Heart right ventricle (tissue), 16 donors: ENCODE measurements around the gene C19orf33. TPM values are rescaled to one million over a fixed set of nuclear protein-coding genes. Genes with fewer than 3 reads are reported as not detected.

Source experiments
- ATAC-seq, 8 donors: fragments of 200-7000 bp; cut with Tn5 transposase; one replicate each; pipeline ENCODE4 v1.9.1; 2020; ENCODE audit warnings: mild to moderate bottlenecking in 8 of 8, moderate library complexity in 8 of 8, moderate number of reproducible peaks in 1 of 8
- DNase-seq, 2 donors: peaks; one replicate each; pipeline ENCODE4 v3.0.0-alpha.2; 2020
- H3K27ac ChIP-seq, 10 donors: fragments of 200-600 bp; sonication (generic) in 2 of 10; one replicate each; pipeline versions ENCODE4 v1.5.0 to v1.8.0; 2020 to 2022; ENCODE audit warnings: mild to moderate bottlenecking in 3 of 10
- H3K27me3 ChIP-seq, 7 donors: fragments of 200-600 bp; one replicate each; pipeline ENCODE4 v1.8.0; 2021 to 2022; ENCODE audit warnings: mild to moderate bottlenecking in 2 of 7
- H3K36me3 ChIP-seq, 9 donors: fragments of 200-600 bp; sonication (generic) in 1 of 9; one replicate each; pipeline versions ENCODE4 v1.5.0 to v1.8.0; 2020 to 2022; ENCODE audit warnings: mild to moderate bottlenecking in 2 of 9
- H3K4me1 ChIP-seq, 9 donors: fragments of 200-600 bp; sonication (generic) in 1 of 9; one replicate each; pipeline versions ENCODE4 v1.5.0 to v1.8.0; 2020 to 2022; ENCODE audit warnings: mild to moderate bottlenecking in 4 of 9
- H3K4me3 ChIP-seq, 10 donors: fragments of 200-600 bp; sonication (generic) in 2 of 10; one replicate each; pipeline versions ENCODE4 v1.5.0 to v1.8.0; 2020 to 2022; ENCODE audit warnings: mild to moderate bottlenecking in 7 of 10, moderate library complexity in 2 of 10
- H3K9me3 ChIP-seq, 11 donors: fragments of 200-600 bp in 10 of 11; sonication (generic) in 2 of 11; one replicate each; pipeline versions ENCODE4 v1.5.0 to v1.8.0; 2013 to 2022; ENCODE audit warnings: mild to moderate bottlenecking in 2 of 11, control low read depth in 1 of 11, moderate library complexity in 1 of 11
- WGBS, 2 donors: extraction: QIAGEN DNeasy Blood & Tissue Kit; methylation state at CpG; one replicate each; pipeline ENCODE4 v1.1.7; 2013; ENCODE audit warnings: inconsistent platforms in 1 of 2; 5-methylcytosine and 5-hydroxymethylcytosine counted together
- intact Hi-C, 10 donors: fragments of 100-400 bp; cut with DNase I; formaldehyde crosslinking; loops; one replicate each; pipeline versions ENCODE4 v1.11.1 to v1.14.2; 2022
- polyA plus RNA-seq, 2 donors: library from polyadenylated mRNA; stranded (reverse); fragments of 200-250 nt; gene quantifications; one replicate each; pipeline ENCODE4 v1.2.3, GENCODE V29; 2013
- total RNA-seq, 10 donors: library from RNA; stranded (reverse); fragmentation: NEBNext Ultra II Directional in 3 of 10; extraction: Animal tissue kit (Norgen Biotek cat#: 25700) in 3 of 10; gene quantifications; one replicate each; pipeline versions ENCODE4 v1.2.1 to v1.2.4, GENCODE V29; 2021 to 2023
- TF ChIP-seq, protein P1 (sequence below), 9 donors: fragments of 200-600 bp; sonication (generic) in 2 of 9; IDR thresholded peaks; one replicate each; pipeline versions ENCODE4 v1.5.0 to v1.8.0; 2021 to 2022; ENCODE audit warnings: antibody characterized with exemption in 9 of 9, mild to moderate bottlenecking in 5 of 9, moderate library complexity in 1 of 9
- donor health status: Arrhythmogenic right ventricular cardiomyopathy.
- donor health status: ischemic (EF 13 %, LVEDD 7.1; RV severe dilation, severe dysfunction).
- donor health status: healthy with polysubstance abuse.
- donor health status: DM: no; HTN: yes; CAD: no.
- donor health status: DM: no; HTN: no; CAD: no.
- donor health status: ischemic (EF 25% LVEDD 6.9; RV normal size, moderate dysfunction).
- donor health status: ischemic (EF 25% LVEDD 5.7; RV mildly dilated, moderate dysfunction).
- donor health status: healthy.
- donor health status: DM: yes; HTN: yes; CAD: no.
- donor health status: Ischemic cardiomyopathy.
- donor health status: ischemic (EF 35%, LVEDD 5.7; RV mildly dilated, moderate dysfunction).
- donor health status: nonischemic (EF 11% LVEDD 7.7; RV severe dilation, severe dysfunction).
- donor health status: DM: yes; HTN: yes; CAD: no.
- donor health status: PGD.
- donor health status: ischemic (EF 29% LVEDD 5.4; RV normal size, mild dysfunction).
- donor health status: nonischemic (EF 23%, LVEDD 6.1; RV moderate dilation, normal function).

C19orf33 gene
- total and polyA plus RNA-seq, 12 donors: 2.2 to 133 (median 4.2) TPM; not detected in 2

DNA sequence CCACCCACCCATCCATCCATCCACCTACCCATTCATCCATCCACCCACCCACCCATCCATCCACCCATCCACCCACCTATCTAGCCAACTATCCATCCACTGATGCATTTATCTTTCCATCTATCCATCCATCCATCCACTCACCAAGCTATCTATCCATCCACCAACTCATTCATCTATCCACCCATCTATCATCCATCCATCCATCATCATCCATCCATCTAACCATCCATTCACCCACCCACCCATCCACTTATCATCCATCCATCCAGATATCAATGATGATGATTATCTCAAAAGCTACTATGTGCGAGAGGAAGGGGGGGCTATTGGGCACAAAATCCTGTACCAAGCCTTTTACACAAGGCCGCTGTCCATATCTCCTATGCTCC is 6.2 kb downstream of the C19orf33 start:
- 99 to 100% methylated on average over 2 of the region's 2 CpGs for WGBS, 2 donors
- H3K36me3 ChIP-seq: peaks cover 0 to 43% (median 17%) of the 10 kb centered on the region in 9 donors
- no peaks in the 10 kb centered on the region for H3K27me3 ChIP-seq
- H3K4me3 ChIP-seq: no peak overlapping the region
- no peak overlapping the region for H3K27ac ChIP-seq
- intact Hi-C loops: no loop called here
- no peak for DNase-seq
- no peak for ATAC-seq
- TF ChIP-seq, protein P1, sequence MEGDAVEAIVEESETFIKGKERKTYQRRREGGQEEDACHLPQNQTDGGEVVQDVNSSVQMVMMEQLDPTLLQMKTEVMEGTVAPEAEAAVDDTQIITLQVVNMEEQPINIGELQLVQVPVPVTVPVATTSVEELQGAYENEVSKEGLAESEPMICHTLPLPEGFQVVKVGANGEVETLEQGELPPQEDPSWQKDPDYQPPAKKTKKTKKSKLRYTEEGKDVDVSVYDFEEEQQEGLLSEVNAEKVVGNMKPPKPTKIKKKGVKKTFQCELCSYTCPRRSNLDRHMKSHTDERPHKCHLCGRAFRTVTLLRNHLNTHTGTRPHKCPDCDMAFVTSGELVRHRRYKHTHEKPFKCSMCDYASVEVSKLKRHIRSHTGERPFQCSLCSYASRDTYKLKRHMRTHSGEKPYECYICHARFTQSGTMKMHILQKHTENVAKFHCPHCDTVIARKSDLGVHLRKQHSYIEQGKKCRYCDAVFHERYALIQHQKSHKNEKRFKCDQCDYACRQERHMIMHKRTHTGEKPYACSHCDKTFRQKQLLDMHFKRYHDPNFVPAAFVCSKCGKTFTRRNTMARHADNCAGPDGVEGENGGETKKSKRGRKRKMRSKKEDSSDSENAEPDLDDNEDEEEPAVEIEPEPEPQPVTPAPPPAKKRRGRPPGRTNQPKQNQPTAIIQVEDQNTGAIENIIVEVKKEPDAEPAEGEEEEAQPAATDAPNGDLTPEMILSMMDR (IDR thresholded peaks at IDR 0.05): no peak
- no peaks in the 10 kb centered on the region for H3K9me3 ChIP-seq
- H3K4me1 ChIP-seq: peaks cover 0 to 23% (median 5%) of the 10 kb centered on the region in 9 donors

DNA sequence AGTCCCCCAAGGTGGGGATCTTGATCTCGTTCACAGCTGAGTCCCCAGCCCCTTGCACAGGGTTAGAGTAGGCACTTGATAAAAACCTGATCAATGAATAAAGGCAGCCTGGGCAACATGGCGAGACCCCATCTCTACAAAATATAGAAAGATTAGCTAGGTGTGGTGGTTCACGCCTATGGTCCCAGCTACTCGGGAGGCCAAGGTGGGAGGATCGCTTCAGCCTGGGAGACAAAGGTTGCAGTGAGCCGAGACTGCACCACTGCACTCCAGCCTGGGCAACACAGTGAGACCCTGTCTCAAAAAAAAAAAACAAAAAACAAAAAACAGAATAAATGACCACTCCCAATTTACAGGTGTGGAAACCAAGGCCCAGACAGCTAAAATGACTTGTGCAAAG is 6.9 kb downstream of the C19orf33 start:
- WGBS, 2 donors: 90 to 96% methylated on average over 6 of the region's 6 CpGs

DNA sequence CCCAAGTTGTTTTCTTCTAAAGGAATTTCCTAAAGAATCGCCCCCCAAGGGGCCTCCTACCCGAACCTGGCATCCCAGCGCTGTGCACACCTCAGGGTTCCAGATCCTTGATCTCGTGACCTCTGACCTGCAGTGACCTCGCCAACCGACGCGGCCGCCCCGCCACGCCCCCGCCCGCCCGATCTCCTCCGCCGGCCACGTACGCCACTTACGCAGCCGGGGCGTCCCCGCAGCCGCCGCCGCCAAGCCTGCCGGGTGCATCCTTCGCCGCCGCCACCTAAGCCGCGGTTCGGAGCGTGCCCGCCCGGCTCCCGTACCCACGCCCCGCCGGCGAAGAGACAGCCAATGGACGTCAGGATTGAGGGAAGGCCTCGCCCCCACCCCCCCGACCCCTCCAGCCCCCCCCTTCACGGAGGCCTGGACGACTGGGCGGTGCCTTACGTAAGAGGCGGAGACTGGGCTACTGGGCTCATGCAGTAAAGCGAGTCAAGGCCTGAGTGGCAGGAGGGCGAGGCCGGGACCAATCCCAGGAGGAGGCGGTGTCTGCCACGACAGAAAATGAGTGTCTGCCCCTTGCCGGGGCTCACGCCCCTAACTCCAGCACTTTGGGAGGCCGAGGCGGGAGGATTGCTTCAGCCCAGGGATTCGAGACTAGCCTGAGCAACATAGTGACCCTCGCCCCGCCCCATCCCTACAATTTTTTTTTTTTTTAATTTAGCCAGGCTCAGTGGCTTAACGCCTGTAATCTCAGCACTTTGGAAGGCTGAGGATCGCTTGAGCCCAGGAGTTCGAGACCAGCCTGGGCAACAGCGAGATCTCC is 11.8 kb downstream of the C19orf33 start, which contains the start of gene YIF1B:
Gene YIF1B, minus strand, starts transcription at position 291 of the 820 bp plus-strand sequence. Its CDS starts 30 bp downstream, at position 261.
- WGBS, 2 donors: 1% methylated on average over 54 to 64 of the region's 64 CpGs
- no peaks in the 10 kb centered on the region for H3K36me3 ChIP-seq
- ATAC-seq: peak; percentile 94 to 97 (median 96)
- H3K4me3 ChIP-seq: peak within 1 kb of the TSS; percentile 47 to 84 (median 70)
- peak within 1 kb of the TSS; percentile 40 to 92 (median 82) for H3K27ac ChIP-seq
- intact Hi-C loops: loop anchor here in 7 of 10 donors (1.0 to 5.0 kb wide), 7 partner anchors 33 to 64 kb away; partner anchors contain the start of gene PPP1R14A (in 1 of the 7)
- H3K27me3 ChIP-seq: no peaks in the 10 kb centered on the region
- H3K9me3 ChIP-seq: no peaks in the 10 kb centered on the region
- DNase-seq: peak; percentile 95 to 97
- TF ChIP-seq, protein P1 (IDR thresholded peaks at IDR 0.05): peak in 2 of 9 donors; percentile 7 to 13
- H3K4me1 ChIP-seq: peaks cover 3 to 72% (median 48%) of the 10 kb centered on the region in 9 donors

More for the DNA sequence above, 6.9 kb downstream of the C19orf33 start:
- no peaks in the 10 kb centered on the region for H3K27me3 ChIP-seq
- intact Hi-C loops: no loop called here
- no peak for DNase-seq
- H3K27ac ChIP-seq: no peak overlapping the region
- peaks cover 0 to 36% (median 17%) of the 10 kb centered on the region in 9 donors for H3K36me3 ChIP-seq
- peaks cover 0 to 26% (median 8%) of the 10 kb centered on the region in 9 donors for H3K4me1 ChIP-seq
- no peak for ATAC-seq
- no peak overlapping the region for H3K4me3 ChIP-seq
- TF ChIP-seq, protein P1 (IDR thresholded peaks at IDR 0.05): no peak
- no peaks in the 10 kb centered on the region for H3K9me3 ChIP-seq

DNA sequence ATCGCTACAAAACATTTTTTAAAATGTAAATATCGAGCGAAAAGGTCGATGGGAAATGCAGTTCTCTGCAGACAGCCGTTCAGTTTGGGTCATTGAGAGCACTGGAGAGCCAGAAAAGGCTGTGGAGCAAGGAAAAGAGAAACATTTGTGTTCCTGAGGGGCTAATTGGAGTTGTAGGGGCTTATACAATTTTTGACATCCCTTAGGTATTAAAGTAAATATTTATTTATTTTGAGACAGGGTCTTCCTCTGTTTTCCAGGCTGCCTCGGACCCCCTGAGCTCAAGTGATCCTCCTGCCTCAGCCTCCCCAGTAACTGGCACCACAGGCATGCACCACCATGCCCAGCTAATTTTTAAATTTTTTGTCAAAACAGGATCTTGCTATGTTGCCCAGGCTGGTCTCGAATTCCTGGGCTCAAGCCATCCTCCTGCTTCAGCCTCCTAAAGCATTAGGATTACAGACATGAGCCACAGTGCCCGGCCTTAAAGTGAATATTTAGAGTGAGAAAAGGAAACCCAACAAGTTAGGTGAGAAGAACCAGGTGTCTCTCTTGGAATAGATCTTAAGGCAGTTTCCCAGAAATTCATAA is 12.5 kb downstream of the C19orf33 start:
- intact Hi-C loops: loop anchor here in 6 of 10 donors (5.0 kb wide), 5 partner anchors 34 to 64 kb away; partner anchors contain the start of gene PPP1R14A (in 1 of the 6)
- Histone ChIP-seq H3K4me1 (peaks cover 9 to 79% (median 55%) of the 10 kb centered on the region in 9 donors), H3K27ac (peak overlapping the region in 9 of 10 donors; percentile 67 to 92 (median 84)), H3K36me3 (no peaks in the 10 kb centered on the region), H3K4me3 (peak overlapping the region; percentile 12 to 84 (median 70)), H3K9me3 (no peaks in the 10 kb centered on the region), H3K27me3 (no peaks in the 10 kb centered on the region)
- DNase-seq: no peak
- 34 to 36% methylated on average over 8 of the region's 8 CpGs for WGBS, 2 donors
- TF ChIP-seq, protein P1 (IDR thresholded peaks at IDR 0.05): no peak
- peak in 1 of 8 donors; percentile 6 for ATAC-seq
